ENCODE results near the gene CYP11A1.

DNA sequence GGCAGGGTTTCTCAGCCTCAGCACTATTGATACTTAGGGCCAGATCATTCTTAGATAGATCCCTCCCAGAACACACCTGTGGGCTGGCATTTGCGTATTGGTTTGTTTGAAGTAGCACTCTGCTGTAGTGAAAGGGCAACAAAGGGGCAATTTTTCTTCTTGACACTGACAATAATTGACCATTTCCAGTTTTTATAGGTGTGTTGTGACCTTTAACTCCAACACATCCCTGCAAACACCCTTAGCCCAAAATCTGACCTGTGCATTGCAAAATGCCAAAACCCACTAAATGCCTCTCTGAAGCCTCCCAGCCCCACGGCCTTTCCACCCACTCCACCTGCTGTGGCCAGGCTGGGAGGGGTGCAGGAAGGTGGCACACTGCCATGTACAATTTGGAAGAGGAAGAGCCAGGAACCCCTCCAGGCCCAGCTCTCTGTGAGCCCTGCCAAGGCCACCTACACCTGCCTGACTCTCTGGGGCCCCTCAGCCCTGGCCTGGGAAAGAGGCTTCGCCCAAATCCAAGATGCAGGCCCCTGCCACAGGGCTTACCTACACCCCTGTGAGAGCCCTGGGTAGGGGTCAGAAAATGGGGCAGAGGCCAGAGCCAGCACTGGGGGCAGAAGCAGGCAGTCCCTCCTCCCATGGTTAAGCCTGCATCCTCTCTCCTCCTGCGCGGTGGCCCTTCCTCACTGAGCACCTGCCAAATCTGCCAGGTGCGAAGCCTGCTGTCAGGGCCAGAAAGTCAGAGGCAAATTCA lies 9.6 kb upstream of the CYP11A1 start:
- TF ChIP-seq, protein P1, sequence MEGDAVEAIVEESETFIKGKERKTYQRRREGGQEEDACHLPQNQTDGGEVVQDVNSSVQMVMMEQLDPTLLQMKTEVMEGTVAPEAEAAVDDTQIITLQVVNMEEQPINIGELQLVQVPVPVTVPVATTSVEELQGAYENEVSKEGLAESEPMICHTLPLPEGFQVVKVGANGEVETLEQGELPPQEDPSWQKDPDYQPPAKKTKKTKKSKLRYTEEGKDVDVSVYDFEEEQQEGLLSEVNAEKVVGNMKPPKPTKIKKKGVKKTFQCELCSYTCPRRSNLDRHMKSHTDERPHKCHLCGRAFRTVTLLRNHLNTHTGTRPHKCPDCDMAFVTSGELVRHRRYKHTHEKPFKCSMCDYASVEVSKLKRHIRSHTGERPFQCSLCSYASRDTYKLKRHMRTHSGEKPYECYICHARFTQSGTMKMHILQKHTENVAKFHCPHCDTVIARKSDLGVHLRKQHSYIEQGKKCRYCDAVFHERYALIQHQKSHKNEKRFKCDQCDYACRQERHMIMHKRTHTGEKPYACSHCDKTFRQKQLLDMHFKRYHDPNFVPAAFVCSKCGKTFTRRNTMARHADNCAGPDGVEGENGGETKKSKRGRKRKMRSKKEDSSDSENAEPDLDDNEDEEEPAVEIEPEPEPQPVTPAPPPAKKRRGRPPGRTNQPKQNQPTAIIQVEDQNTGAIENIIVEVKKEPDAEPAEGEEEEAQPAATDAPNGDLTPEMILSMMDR (IDR thresholded peaks at IDR 0.05) = no peak
- no peak for TF ChIP-seq POLR2A (IDR thresholded peaks at IDR 0.05)

All from gastroesophageal sphincter (tissue), 3 donors.